HS-27A (cell line): ENCODE measurements around the gene AKR1B1.

ENCODE experiments used
- DNase-seq: peaks from one replicate; pipeline ENCODE4 v3.0.0-alpha.2; 2012; ENCODE audit warnings: low read depth, missing footprints

AKR1B1 gene

GRCh38 chr7:134469622-134470021 is 10.7 kb upstream of the AKR1B1 start:
- DNase-seq = no peak

GRCh38 chr7:134468475-134468874 is 9.6 kb upstream of the AKR1B1 start:
- DNase-seq = no peak

- no peak for DNase-seq
Observed at GRCh38 chr7:134468054-134468453, 9.2 kb upstream of the AKR1B1 start.

- no peak for DNase-seq
Observed at GRCh38 chr7:134465491-134465890, 6.6 kb upstream of the AKR1B1 start.

- DNase-seq = no peak
Observed at GRCh38 chr7:134464496-134464895, 5.6 kb upstream of the AKR1B1 start.

- DNase-seq = no peak
Observed at GRCh38 chr7:134463751-134464150, 4.9 kb upstream of the AKR1B1 start.

GRCh38 chr7:134462337-134462925 is 3.5 kb upstream of the AKR1B1 start:
- DNase-seq = no peak

GRCh38 chr7:134461916-134462315 is 3.0 kb upstream of the AKR1B1 start:
- DNase-seq = no peak

- no peak for DNase-seq
Observed at GRCh38 chr7:134459981-134460380, 1.1 kb upstream of the AKR1B1 start.

- no peak for DNase-seq
Observed at GRCh38 chr7:134458341-134458805, 527 bp downstream of the AKR1B1 start.

GRCh38 chr7:134457210-134457609 is 1.7 kb downstream of the AKR1B1 start:
- DNase-seq = no peak

- DNase-seq = no peak
Observed at GRCh38 chr7:134454277-134454676, 4.6 kb downstream of the AKR1B1 start.

GRCh38 chr7:134453518-134453917 is 5.4 kb downstream of the AKR1B1 start:
- no peak for DNase-seq

GRCh38 chr7:134452991-134453473 is 5.9 kb downstream of the AKR1B1 start:
- DNase-seq = no peak

- DNase-seq = no peak
Observed at GRCh38 chr7:134452419-134452838, 6.5 kb downstream of the AKR1B1 start.

GRCh38 chr7:134451656-134452055 is 7.2 kb downstream of the AKR1B1 start:
- DNase-seq = no peak

- DNase-seq = no peak
Observed at GRCh38 chr7:134450294-134451000, 8.5 kb downstream of the AKR1B1 start.

GRCh38 chr7:134449680-134450079 is 9.2 kb downstream of the AKR1B1 start:
- no peak for DNase-seq

GRCh38 chr7:134448356-134449229 is 10.3 kb downstream of the AKR1B1 start:
- DNase-seq = peak; percentile 27

GRCh38 chr7:134447383-134447782 is 11.5 kb downstream of the AKR1B1 start:
- DNase-seq = no peak

- DNase-seq = no peak
Observed at GRCh38 chr7:134446923-134447322, 12.0 kb downstream of the AKR1B1 start.

GRCh38 chr7:134446446-134446845 is 12.5 kb downstream of the AKR1B1 start:
- DNase-seq = no peak

GRCh38 chr7:134444961-134445315 is 14.0 kb downstream of the AKR1B1 start:
- no peak for DNase-seq
